Stimulated activated CD8-positive, alpha-beta memory T cell treated with anti-CD3 and anti-CD28 coated beads, Interleukin-12 subunit alpha, Interleukin-12 subunit beta, amount 100 ng/mL, for 24 hours (primary cell): Measurements from ENCODE around the gene CFAP46.
"Not testable (repeated sequence)": the region's sequence is repeated elsewhere in the genome, so short reads cannot be mapped to it uniquely, and the experiment has no call there.

Experiments used
- DNase-seq: peaks from one replicate; pipeline ENCODE4 v3.0.0-alpha.2; 2020; ENCODE audit errors: extremely low read depth

The CFAP46 gene

DNA sequence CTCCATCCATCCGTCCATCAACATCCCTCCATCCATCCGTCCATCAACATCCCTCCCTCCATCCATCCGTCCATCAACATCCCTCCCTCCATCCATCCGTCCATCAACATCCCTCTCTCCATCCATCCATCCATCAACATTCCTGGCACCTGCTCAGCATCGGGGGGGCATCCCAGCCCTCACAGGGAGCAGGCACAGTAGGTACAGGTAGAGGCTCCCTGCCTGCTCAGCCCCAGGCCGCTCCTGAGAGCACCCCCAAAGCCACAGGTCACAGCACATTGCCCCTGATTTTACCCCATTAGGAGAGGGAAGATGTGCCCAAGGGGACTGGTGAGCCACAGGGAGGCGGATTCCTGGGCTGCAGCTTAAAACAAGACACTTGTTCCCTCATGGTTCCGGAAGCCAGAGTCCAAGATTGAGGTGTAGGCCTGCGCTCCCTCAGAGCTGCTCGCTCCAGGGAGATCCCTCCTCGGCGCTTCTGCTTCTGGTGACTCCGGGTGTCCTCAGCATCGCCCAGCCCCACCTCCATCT lies 21.1 kb upstream of the CFAP46 start:
- no peak for DNase-seq

DNA sequence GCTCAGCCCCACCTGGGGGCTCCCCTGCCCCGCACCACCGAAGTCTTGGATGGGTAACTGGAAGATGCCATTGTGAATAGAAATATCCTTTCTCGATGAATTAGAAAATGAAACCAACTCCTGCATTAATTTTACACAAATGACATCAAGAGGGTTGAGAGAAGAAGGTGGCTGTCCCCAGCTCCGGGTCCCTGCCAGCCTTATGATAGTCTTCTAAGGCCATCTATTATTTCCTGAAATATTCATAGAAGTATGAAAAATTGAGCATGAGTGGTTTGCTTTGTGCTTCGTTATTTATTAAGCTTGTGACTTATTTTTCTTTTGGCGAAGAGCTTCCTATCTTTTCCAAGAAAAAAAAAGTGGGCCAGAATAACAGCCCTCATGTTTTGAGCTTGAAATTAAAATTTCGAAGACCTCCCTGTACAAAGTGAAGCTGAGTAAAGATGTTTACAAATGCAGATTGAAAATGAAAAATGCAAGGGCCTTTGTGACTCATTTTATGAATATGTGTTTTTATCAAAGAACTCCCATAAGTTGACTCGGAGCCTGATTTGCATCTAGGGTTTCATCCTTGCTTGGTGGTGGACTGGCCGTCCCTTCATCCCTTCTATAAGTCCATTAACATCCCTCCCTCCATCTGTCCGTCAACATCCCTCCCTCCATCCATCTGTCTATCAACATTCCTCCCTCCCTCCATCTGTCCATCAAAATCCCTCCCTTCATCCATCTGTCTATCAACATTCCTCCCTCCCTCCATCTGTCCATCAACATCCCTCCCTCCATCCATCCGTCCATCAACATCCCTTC lies 20.5 kb upstream of the CFAP46 start:
- no peak for DNase-seq

DNA sequence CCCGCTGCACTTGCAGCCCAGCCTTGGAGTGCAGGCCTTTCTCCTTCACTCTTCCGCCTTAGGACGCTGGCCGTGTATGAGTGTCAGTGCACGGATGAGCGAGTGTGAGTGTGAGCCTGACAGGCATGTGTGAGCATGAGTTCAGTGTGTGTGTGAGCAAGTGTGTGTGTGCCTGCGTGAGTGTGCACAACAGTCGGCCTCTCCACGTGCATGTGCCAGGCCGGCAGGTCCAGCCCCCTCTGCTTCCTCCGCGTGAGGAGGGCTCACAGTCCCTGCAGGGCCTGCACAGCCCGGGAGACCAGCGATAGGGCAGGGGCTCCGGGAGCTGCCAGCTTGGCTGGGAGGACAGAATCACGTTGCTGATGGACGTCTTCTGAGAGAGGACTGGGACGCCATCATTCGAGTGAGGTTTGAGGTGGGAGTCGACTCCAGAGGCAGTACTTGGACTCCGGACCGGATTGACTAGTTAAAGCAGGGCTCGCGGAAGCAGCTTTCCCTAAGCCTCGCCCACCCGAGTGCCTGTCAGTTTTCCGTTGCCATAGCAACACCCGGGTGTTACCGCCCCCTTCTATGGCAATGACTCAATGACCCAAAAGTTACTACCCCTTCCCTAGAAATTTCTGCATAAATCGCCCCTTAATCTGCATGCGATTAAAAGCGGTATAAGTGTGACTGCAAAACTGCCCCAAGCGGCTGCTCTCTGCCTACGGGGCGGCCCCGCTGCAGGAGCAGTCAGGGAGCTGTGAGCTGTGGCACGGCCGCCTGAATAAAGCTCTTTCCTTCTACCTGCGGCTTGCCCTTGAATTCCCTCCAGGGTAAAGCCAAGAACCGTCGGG lies 19.6 kb upstream of the CFAP46 start:
- DNase-seq, result peak; percentile 47

DNA sequence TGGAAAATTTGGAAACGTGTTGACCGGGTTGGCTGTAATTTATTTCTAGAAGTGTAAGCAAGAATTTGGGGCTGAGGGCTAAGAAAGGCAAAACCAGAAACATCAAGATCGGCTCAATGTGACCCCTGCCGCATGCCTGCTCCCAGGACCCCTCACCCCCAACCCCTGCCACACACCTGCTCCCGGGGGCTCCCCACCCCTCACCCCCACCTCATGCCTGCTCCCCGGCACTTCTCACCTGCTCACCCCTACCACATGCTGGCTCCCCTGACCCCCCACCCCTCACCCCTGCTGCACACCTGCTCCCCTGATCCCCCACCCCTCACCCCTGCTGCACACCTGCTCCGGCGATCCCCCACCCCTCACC lies 19.0 kb upstream of the CFAP46 start:
- DNase-seq, result no peak

DNA sequence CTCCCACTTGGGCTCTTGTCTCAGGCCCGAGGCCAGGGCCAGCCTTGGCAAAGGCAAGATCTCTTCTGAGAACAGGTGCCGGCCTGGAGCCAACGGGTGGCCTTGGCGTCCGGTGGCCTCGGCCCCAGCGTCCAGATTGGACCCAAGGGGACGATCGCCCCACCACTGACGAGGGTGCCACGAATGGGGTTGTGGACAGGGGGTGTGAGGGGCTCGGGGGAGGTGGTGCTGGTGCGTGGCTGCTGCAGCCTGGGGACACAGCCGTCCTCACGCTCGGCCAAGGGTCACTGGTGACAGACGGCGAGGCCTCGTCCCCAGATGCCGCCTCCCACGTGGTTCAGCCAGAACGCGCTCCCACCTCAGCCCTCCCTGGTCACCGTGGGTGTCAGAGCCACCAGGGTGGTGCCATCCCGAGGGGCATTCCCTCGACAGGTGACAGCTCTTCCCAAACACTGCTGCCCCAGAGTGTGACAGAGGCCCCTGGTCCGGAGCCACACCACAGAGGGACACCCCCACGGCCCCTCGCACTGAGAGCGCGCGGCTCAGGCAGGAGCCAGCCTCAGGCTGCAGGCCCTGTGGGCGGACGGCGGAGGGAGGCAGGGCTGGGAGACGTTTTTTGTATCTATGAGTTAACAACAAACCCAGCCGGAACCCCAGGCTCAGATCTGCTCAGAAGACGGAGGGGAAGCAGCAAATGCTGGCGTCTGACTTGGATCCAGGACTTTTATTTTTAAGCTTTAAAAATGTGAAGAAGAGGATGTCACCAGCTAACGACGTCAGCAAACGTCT lies 18.5 kb upstream of the CFAP46 start:
- no peak for DNase-seq

DNA sequence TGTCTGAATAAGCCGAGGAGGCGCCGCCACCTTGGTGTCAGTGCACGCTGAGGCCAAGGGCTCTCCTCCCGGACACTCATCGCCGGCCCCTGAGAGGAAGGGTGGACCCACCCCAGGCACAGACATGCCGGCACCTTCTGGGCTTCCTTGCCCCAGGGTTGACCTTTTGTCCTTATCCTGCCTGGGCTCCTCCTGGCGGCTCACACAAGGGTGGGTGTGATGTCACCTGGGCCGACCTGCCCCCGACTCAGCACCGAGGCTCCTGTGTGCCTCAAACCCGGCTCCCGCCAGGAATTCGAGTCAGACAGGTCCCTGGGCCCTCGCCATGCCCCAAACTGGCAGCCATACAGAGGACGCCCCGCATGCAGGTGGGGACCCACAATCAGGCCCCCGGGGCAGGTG lies 17.7 kb upstream of the CFAP46 start:
- DNase-seq, result no peak

DNA sequence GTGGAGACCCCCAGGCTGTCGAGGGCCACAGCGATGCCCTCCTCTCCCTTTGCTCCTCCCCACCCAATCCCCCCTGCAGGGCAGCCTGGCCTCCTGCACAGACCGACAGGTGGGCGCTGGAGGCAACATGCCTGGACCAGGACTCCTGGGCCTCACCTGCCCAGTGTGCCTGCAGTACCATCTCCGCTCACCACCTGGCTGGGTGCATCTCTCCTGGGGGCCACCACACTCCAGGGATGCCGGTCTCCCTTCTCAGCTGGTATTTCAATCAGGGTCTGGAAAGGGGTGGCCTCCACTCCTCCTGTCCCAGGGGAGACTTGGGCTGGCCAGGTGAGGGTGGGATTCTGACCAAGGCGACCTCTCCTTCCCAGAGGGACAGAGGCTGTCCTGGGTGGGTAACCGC lies 17.2 kb upstream of the CFAP46 start:
- no peak for DNase-seq

DNA sequence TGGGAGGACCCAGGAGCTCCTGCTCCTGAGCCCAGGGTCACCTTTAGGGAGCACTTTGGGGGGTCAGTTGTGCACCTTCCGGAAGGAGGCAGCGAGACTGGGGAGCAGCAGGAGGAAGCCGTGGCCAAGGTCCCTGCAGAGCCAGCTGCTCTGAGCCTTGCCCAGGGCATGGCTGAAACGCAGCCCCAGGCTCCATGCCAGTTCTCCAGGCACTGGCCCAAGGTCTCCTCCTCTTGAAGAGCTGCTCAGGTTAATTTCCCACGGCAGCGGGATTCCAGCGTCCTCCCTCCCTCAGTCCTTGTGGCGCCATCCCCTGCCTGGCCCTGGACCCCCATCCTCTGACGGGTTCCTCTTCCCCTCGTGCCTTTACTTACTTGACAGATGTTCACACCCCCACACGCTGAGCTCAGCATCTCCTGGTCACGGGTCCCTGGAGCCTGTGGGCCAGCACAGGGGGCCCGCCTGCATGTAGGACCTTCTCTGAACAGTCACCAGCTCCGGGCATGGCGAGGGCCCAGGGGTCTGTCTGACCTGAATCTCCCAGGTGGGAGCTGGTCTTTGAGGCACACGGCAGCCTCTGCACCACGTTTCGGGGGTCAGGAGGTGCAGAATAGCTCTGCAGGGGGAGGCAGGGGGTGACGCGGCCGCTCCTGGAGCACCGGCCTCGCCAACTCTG lies 16.7 kb upstream of the CFAP46 start:
- no peak for DNase-seq

DNA sequence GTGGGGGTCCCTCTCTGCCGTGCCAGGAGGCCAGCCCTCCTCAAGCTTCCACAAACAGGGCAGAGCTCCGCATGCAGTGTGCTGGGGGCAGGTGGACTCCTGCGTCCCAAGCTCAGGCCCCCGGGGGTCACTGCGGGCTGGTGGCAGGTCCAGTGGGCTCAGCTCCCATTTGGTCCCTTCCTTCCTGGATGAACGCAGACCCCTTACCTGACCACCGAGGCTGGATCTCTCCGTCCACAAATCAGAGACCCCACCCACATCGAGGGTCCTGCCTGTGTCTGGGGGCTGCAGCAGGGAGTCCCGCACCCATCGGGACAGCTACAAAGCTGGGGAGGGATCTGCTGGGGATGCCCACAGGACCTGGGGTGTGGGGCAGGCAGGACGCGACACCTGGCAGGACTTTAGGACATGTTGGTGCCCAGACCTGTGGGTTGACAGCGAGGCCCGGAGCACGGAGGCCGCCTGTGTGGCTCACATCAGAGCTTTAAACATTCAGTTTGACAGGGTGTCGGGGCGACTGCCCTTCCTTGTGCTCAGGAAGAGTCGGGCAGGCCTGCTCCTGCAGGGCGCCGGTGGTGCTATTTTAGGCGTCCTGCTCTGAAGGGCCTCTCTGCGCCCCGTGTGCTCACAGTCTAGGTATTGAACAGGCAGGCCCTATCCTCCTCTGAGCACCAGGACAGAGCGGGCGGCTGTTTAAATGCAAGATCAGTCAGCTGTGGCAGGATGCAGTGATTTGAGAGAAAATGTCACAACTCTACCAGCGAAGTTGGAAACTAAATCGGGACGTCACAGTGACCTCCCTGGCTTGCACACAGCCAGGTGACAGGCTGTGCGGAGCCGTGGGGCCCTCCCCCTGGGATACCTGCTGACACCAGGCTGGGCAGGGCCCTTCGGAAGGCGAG lies 15.9 kb upstream of the CFAP46 start:
- no peak for DNase-seq

DNA sequence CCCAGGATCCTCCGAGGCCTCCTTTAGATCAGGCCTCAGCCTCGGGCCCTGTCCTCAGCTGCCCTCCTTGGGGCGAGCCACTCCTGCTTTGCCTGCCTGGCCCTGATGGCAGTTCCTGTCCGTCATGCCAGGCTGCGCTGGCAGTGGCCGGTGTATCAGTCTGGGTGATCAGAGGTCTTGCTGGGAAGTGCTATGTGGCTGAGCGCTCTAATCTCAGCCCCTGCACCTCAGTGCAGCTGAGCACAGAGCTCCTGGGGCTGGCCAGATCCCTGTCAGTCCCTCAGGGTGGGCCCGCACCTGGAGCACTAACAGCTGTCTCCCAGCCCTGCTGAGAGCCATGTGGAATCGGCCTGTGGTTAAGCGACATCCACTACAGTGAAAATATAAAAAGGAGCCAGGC lies 14.8 kb upstream of the CFAP46 start:
- no peak for DNase-seq

DNA sequence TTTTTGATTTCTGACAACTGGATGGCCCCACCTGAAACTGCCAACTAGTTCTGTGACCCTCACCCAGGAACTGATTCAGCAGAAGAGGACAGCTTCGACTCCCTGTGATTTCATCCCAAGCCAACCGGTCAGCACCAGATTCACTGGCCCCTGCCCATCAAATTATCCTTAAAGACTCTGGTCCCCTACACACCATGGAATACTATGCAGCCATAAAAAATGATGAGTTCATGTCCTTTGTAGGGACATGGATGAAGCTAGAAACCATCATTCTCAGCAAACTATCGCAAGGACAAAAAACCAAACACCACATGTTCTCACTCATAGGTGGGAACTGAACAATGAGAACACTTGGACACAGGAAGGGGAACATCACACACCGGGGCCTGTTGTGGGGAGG lies 13.9 kb upstream of the CFAP46 start:
- not testable (repeated sequence) for DNase-seq

DNA sequence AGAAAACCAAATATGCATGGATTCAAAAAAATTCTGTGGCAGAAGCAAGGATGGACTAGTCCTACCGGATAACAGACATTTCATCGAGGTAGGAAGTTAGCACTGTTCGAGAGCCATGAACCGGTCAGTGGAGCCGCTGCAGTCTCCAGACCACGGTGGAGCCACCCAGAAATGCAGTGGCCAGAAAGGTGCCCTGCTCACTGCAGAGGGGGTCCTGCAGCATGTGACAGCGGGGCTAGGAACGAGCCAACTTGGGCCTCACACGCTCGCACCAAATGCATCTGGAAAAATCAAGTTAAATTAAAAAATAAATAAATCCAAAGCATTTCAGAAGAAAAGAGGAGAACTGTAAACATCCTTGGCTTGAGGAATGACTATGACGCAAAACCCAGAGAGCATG lies 13.1 kb upstream of the CFAP46 start:
- no peak for DNase-seq

DNA sequence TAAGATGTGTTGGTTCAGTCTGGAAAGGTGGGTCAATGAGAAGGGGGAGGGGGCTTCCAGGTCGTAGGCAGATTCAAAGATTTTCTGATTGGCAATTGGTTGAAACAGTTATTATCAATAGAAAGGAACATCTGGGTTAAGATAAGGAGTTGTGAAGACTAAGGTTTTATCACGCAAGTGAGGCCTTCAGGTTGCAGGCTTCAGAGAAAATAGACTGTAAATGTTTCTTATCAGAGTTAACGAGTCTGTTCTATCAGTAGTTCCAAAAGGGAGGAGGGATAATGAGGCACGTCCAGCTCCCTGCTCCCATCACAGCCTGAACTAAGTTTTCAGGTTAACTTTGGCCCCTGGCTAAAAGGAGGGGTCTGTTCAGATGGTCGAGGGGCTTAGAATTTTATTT lies 11.1 kb upstream of the CFAP46 start:
- no peak for DNase-seq

DNA sequence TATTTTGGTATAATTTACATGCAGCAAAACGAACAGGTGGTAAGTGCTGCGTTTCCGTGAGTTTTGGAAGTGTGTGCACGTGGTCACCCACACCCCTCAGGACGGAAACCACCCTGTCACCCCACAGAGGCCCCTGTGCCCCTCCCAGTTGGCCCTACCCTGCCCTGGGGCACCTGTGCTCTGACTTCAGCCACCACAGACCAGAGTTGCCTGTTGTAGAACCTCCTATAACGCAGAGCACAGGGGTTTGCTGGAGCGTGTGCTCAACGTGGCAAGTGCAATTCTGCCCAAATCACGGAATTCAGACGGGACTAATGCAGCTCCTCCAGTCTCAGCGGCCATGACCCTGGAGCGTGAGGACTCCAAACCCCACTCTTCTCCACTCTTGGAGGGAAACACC lies 9.6 kb upstream of the CFAP46 start:
- DNase-seq, result no peak

DNA sequence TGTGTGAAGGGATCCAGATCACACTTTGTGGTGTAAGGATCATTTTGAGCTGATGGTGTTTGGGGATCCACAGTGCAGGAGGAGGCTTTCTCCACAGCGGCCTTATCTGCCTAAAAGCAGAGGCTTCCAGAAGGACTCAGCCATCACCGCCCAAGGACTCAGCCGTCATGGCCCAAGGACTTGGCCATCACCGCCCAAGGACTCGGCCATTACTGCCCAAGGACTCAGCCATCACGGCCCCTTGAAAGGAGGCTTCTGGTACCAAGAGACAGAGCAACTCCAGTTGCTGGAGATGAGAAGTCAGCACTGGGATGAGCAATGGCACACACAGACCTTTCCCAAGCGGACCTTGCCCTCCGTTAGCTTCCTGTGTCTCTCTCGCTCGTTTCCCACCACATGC lies 6.0 kb upstream of the CFAP46 start:
- no peak for DNase-seq

DNA sequence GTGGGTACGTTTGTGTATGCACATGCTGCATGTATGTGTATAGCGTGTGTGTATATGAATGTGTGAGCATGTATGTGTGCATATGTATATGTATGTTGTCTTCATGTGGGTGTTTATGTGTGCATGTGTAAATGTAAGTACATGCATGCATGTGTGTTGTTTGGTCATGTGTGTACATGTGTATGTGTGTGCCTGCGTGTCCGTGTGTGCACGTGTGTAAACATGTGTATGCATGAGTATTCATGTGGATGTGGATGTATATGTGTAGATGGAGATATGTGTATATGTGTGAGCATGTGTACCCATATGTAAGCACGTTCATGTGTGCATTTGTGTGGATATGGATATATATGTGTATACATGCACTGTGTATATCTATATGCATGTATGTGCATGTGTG lies 5.5 kb upstream of the CFAP46 start:
- no peak for DNase-seq

DNA sequence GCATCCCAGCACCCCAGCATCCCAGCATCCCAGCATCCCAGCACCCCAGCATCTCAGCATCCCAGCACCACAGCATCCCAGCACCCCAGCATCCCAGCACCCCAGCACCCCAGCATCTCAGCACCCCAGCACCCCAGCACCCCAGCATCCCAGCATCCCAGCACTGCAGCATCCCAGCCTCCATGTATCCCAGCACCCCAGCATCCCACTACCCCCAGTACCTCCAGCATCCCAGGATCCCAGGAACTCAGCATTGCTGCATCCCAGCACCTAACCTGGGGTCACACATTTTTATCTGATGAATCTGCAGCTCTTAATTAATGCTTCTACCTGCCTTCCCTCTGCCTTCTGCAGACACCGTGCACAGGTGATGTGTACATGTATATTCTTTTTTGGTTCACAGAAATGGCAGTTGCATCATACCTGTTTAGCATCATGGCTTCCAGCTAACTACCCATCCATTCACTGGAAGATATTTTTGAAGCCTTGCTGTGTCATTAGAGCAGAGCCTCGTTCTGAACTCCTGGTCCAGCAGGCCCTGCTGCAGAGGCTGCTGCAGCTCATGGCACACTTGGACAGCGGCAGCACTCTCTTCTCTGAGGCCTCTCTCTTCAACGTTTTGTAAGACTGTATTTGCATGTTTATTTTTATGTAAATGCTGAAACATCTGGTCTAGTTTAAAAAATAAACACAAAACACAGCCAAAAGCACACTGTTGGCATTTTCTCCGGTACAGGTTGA lies 4.6 kb upstream of the CFAP46 start:
- no peak for DNase-seq

DNA sequence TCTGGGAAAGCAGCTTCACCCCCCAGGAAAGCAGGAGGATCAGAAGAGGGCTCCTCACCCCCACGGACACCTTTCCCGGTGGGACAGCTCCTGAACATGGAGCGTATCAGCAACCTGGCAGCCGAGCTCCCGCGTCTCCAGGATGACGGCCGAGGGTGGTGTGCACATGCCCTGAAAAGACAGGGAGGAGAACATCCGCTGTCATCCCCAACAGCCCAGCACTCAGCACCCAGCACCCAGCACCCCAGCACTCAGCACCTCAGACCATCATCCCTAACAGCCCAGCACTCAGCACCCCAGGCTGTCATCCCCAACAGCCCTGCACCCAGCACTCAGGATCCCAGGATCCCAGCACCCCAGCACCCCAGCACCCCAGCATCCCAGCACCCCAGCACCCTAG lies 3.9 kb upstream of the CFAP46 start:
- no peak for DNase-seq

DNA sequence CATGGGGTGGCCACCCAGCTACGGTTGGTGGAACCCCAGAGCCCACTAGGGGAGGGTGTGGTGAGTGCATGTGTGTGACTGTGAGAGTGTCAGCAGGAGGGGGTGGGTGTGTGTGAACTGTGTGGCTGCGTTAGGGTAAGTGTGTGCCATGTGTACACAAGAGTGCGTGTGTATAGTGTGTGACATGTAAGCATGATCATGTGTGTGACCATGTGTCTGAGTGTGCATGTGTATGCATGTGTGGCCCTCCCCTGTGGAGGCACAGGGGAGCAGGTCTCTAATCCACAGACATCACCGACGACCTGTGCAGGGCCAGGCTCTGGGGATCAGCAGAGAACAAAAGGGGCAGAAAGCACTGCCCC lies 3.5 kb upstream of the CFAP46 start:
- no peak for DNase-seq
